ENCODE results near the gene C6orf136. TPM values are rescaled to one million over a fixed set of nuclear protein-coding genes. Genes with fewer than 3 reads are reported as not detected.

The C6orf136 gene
- total RNA-seq, 1 donor from 2014 or later: 27.1 TPM

- DNase-seq (ENCODE audit: low spot score): peak; percentile 64
These were observed 31.5 kb upstream of the C6orf136 start for GRCh38 chr6:30615219-30615957.

GRCh38 chr6:30615958-30616810 lies 30.7 kb upstream of the C6orf136 start:
- no peak for DNase-seq (ENCODE audit: low spot score)

- DNase-seq (ENCODE audit: low spot score): peak; percentile 99
These were observed 29.9 kb upstream of the C6orf136 start, which contains the start of gene PPP1R10 for GRCh38 chr6:30616811-30617564. Gene PPP1R10, minus strand, starts transcription at chr6:30617243. Its CDS starts 7,299 bp downstream, at chr6:30609944.

- DNase-seq (ENCODE audit: low spot score): peak; percentile 99
These were observed 29.2 kb upstream of the C6orf136 start, which contains the start of gene MRPS18B for GRCh38 chr6:30617565-30618269. Gene MRPS18B, plus strand, starts transcription at chr6:30617840. Its CDS starts 26 bp downstream, at chr6:30617866.

GRCh38 chr6:30618270-30618797 lies 28.6 kb upstream of the C6orf136 start:
- DNase-seq (ENCODE audit: low spot score): no peak

GRCh38 chr6:30619561-30619960 lies 27.4 kb upstream of the C6orf136 start:
- DNase-seq (ENCODE audit: low spot score): no peak

- DNase-seq (ENCODE audit: low spot score): no peak
These were observed 21.4 kb upstream of the C6orf136 start for GRCh38 chr6:30625511-30625910.

GRCh38 chr6:30626484-30627366 lies 20.2 kb upstream of the C6orf136 start, which contains the start of gene ATAT1:
Gene ATAT1, plus strand, starts transcription at chr6:30626874.
- peak; percentile 94 for DNase-seq (ENCODE audit: low spot score)

- DNase-seq (ENCODE audit: low spot score): no peak
These were observed 11.1 kb upstream of the C6orf136 start for GRCh38 chr6:30635834-30636233.

- no peak for DNase-seq (ENCODE audit: low spot score)
These were observed 6.5 kb upstream of the C6orf136 start for GRCh38 chr6:30640481-30640880.

GRCh38 chr6:30641048-30641447 lies 5.9 kb upstream of the C6orf136 start:
- no peak for DNase-seq (ENCODE audit: low spot score)

- no peak for DNase-seq (ENCODE audit: low spot score)
These were observed 3.3 kb upstream of the C6orf136 start for GRCh38 chr6:30643656-30644055.

- no peak for DNase-seq (ENCODE audit: low spot score)
These were observed 2.2 kb upstream of the C6orf136 start for GRCh38 chr6:30644769-30645168.

GRCh38 chr6:30645989-30646388 lies 944 bp upstream of the C6orf136 start:
- DNase-seq (ENCODE audit: low spot score): no peak

GRCh38 chr6:30647242-30648116 lies 546 bp downstream of the C6orf136 start:
- peak; percentile 77 for DNase-seq (ENCODE audit: low spot score)

- DNase-seq (ENCODE audit: low spot score): no peak
These were observed 4.2 kb downstream of the C6orf136 start for GRCh38 chr6:30651143-30651542.

GRCh38 chr6:30654798-30655742 lies 8.1 kb downstream of the C6orf136 start:
- no peak for DNase-seq (ENCODE audit: low spot score)

- DNase-seq (ENCODE audit: low spot score): no peak
These were observed 8.8 kb downstream of the C6orf136 start for GRCh38 chr6:30655743-30656094.
